Activated B cell treated with CpG ODN at 0.5 μM for 24 hours (primary cell): ENCODE data around the gene MYO5C. TPM values are rescaled to one million over a fixed set of nuclear protein-coding genes. Genes with fewer than 3 reads are reported as not detected.

Experiments
- ATAC-seq: fragments of 200-7000 bp; cut with Tn5 transposase; one replicate; pipeline ENCODE4 v1.10.0; 2021; ENCODE audit warnings: low read depth, mild to moderate bottlenecking, moderate library complexity
- CTCF ChIA-PET: fragments of 350-600 bp; sonication (Branson Sonifier 250); formaldehyde crosslinking; loops from one replicate; lab custom pipeline; 2021; ENCODE audit warnings: antibody characterized with exemption; lab: Charles Lee
- POLR2A ChIA-PET: fragments of 350-600 bp; sonication (Branson Sonifier 250); formaldehyde crosslinking; loops from one replicate; lab custom pipeline; 2021; ENCODE audit warnings: antibody characterized with exemption; lab: Charles Lee
- DNase-seq: peaks from one replicate; pipeline ENCODE4 v3.0.0; 2022
- H3K27ac Mint-ChIP-seq: one replicate; pipeline ENCODE4 v1.8.0; 2020; ENCODE audit warnings: mixed read lengths
- H3K27me3 Mint-ChIP-seq: one replicate; pipeline ENCODE4 v1.8.0; 2021; ENCODE audit warnings: mixed read lengths
- H3K36me3 Mint-ChIP-seq: one replicate; pipeline ENCODE4 v1.8.0; 2021; ENCODE audit warnings: low read depth, mixed read lengths
- H3K4me1 Mint-ChIP-seq: one replicate; pipeline ENCODE4 v1.8.0; 2021; ENCODE audit warnings: mixed read lengths
- H3K4me3 Mint-ChIP-seq: one replicate; pipeline ENCODE4 v1.8.0; 2020; ENCODE audit warnings: mild to moderate bottlenecking, mixed read lengths
- H3K9me3 Mint-ChIP-seq: one replicate; pipeline ENCODE4 v1.8.0; 2020; ENCODE audit warnings: mixed read lengths
- intact Hi-C: fragments of 100-400 bp; cut with micrococcal nuclease; formaldehyde crosslinking; loops from one replicate; pipeline ENCODE4 v1.15.1; 2024
- total RNA-seq: library from RNA; stranded (reverse); gene quantifications from 2 replicates; pipeline ENCODE4 v1.2.3, GENCODE V29; 2022
- TF ChIP-seq, protein P1 (sequence below): fragments of 200-600 bp; IDR thresholded peaks from one replicate; pipeline ENCODE4 v1.8.0; 2022; ENCODE audit warnings: antibody characterized with exemption, mild to moderate bottlenecking

The MYO5C gene
- total RNA-seq, 1 donor from 2014 or later, result 3.3 TPM

DNA sequence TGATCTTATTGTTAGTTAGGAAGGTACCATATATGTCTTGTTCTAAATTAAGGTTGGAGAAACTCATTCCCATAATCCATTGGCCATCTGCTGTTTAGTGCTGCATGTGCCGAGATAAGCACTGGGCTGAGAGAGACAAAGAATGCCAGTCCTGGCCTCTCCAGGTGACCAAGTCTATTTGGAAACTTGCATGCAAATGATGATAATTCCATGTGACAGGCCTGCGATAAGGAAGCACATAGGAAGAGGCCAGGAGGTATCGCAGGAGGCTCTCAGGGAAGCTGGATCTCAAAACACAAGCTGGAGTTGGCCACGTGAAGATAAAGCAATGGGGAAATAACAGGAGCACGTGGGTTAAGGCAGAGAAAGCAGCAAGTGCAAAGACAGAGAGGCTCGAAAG, 39.7 kb downstream of the MYO5C start:
- no peaks in the 10 kb centered on the region for H3K36me3 Mint-ChIP-seq
- peaks cover 43% of the 10 kb centered on the region for H3K4me1 Mint-ChIP-seq
- H3K27ac Mint-ChIP-seq, result peak overlapping the region; percentile 68
- ATAC-seq (no peak), DNase-seq (no peak)
- TF ChIP-seq, protein P1, sequence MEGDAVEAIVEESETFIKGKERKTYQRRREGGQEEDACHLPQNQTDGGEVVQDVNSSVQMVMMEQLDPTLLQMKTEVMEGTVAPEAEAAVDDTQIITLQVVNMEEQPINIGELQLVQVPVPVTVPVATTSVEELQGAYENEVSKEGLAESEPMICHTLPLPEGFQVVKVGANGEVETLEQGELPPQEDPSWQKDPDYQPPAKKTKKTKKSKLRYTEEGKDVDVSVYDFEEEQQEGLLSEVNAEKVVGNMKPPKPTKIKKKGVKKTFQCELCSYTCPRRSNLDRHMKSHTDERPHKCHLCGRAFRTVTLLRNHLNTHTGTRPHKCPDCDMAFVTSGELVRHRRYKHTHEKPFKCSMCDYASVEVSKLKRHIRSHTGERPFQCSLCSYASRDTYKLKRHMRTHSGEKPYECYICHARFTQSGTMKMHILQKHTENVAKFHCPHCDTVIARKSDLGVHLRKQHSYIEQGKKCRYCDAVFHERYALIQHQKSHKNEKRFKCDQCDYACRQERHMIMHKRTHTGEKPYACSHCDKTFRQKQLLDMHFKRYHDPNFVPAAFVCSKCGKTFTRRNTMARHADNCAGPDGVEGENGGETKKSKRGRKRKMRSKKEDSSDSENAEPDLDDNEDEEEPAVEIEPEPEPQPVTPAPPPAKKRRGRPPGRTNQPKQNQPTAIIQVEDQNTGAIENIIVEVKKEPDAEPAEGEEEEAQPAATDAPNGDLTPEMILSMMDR, result no peak
- intact Hi-C loops, result loop anchor here (1.0 to 5.0 kb wide), 11 partner anchors 23 to 479 kb away; partner anchors contain the start of genes ATOSA and MYO5A
- ChIA-PET POLR2A (interaction anchor here (0.5 to 16.1 kb wide), 6 partner anchors 23 to 395 kb away, joined by 3 to 297 read pairs (median 4); no protein-coding TSS in a partner anchor), CTCF (interaction anchor here (0.6 to 7.2 kb wide), 18 partner anchors 10 to 482 kb away, joined by 3 to 66 read pairs (median 6); no protein-coding TSS in a partner anchor)
- H3K27me3 Mint-ChIP-seq, result no peaks in the 10 kb centered on the region
- no peaks in the 10 kb centered on the region for H3K9me3 Mint-ChIP-seq
- no peak overlapping the region for H3K4me3 Mint-ChIP-seq

DNA sequence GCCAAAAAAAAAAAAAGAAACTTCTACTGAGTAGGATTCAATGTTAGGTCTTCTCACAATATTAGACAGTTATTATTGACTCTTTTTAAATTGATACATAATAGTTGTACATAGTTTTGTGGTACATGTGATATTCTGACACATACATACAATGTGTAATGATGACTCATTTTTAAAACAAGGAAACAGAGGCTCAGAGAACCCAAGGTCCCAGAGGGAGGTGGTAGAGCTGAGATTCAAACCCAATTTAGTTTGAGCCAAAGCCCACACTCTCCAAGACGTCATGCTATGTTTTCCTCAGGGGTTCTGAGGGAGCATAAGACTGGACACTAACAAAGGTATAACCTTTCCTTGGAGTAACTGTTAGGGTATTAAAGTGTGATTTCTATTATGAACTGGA, 40.6 kb downstream of the MYO5C start:
- ChIA-PET POLR2A (interaction anchor here (0.5 to 16.1 kb wide), 4 partner anchors 22 to 437 kb away, joined by 3 to 297 read pairs (median 3); no protein-coding TSS in a partner anchor), CTCF (interaction anchor here (0.7 to 7.2 kb wide), 18 partner anchors 9 to 479 kb away, joined by 3 to 66 read pairs (median 6); no protein-coding TSS in a partner anchor)
- Mint-ChIP-seq H3K4me3 (peak overlapping the region; percentile 9), H3K9me3 (no peaks in the 10 kb centered on the region), H3K27me3 (no peaks in the 10 kb centered on the region), H3K4me1 (peaks cover 37% of the 10 kb centered on the region), H3K36me3 (no peaks in the 10 kb centered on the region), H3K27ac (peak overlapping the region; percentile 61)
- DNase-seq, result no peak
- TF ChIP-seq, protein P1, result no peak
- peak; percentile 58 for ATAC-seq
- intact Hi-C loops, result loop anchor here (2.0 to 5.0 kb wide), 2 partner anchors 212 to 310 kb away; no protein-coding TSS in a partner anchor

DNA sequence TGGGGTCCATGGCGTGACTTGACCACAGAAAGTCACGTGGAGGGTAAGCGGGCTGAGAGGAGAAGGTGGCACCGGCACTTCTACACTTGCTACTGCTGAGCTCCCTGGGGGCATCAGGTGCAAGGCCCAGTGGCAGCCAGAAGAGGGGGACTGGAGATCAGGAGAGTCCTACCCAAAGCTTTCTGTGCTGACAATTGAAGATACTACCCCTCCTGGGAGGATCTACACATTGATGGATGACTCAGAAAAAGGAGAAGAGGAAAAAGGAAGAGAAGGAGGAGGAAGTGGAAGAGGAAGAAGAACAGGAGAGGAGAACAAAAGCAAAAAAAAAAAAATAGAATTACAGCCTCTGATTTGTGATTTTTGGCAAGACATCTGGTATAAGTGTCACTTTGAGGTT, 41.2 kb downstream of the MYO5C start:
- POLR2A ChIA-PET, result interaction anchor here (0.6 to 16.1 kb wide), 6 partner anchors 21 to 446 kb away, joined by 3 to 297 read pairs (median 4); no protein-coding TSS in a partner anchor
- intact Hi-C loops, result loop anchor here (2.0 kb wide), 1 partner anchor 310 kb away; no protein-coding TSS in a partner anchor
- H3K27me3 Mint-ChIP-seq, result no peaks in the 10 kb centered on the region
- no peaks in the 10 kb centered on the region for H3K9me3 Mint-ChIP-seq
- peak; percentile 59 for ATAC-seq
- TF ChIP-seq, protein P1, result no peak
- peak overlapping the region; percentile 61 for H3K27ac Mint-ChIP-seq
- peak overlapping the region; percentile 25 for H3K4me3 Mint-ChIP-seq
- DNase-seq, result no peak
- CTCF ChIA-PET, result interaction anchor here (0.6 to 7.2 kb wide), 16 partner anchors 8 to 479 kb away, joined by 3 to 66 read pairs (median 4); no protein-coding TSS in a partner anchor
- peaks cover 37% of the 10 kb centered on the region for H3K4me1 Mint-ChIP-seq
- H3K36me3 Mint-ChIP-seq, result no peaks in the 10 kb centered on the region

DNA sequence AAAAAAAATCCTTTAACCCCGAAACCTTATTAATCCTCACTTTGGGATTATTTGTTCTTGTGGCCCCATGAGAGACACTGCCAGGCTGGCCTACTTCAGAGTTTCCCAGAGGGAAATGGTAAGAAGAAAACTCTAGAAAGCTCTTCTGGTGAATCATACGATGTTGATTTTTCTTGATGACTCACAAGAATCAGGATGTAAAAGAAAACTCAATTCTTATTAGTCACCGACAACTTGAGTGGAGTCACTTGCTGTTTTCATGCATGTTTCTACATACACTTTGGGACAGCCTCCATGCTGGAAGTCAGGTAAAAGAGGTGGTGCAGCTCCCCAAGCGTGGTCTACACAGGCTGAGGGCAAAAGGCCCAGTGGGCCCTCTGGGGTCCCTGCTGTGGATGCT, 42.8 kb downstream of the MYO5C start:
- no peaks in the 10 kb centered on the region for H3K27me3 Mint-ChIP-seq

More for the DNA sequence above, 42.8 kb downstream of the MYO5C start:
- no peaks in the 10 kb centered on the region for H3K36me3 Mint-ChIP-seq
- POLR2A ChIA-PET, result interaction anchor here (2.0 to 16.1 kb wide), 2 partner anchors 19 to 32 kb away, joined by 5 to 297 read pairs; no protein-coding TSS in a partner anchor
- H3K9me3 Mint-ChIP-seq, result no peaks in the 10 kb centered on the region
- CTCF ChIA-PET, result interaction anchor here (0.6 to 1.5 kb wide), 6 partner anchors 17 to 276 kb away, joined by 3 to 6 read pairs (median 4); no protein-coding TSS in a partner anchor
- intact Hi-C loops, result no loop called here
- H3K4me1 Mint-ChIP-seq, result peaks cover 37% of the 10 kb centered on the region
- H3K4me3 Mint-ChIP-seq, result no peak overlapping the region
- DNase-seq (no peak), ATAC-seq (no peak)
- H3K27ac Mint-ChIP-seq, result peak overlapping the region; percentile 56
- TF ChIP-seq, protein P1, result no peak
